T-helper 9 cell (primary cell): ENCODE results near the gene ARHGAP32.
"Not testable (repeated sequence)": the region's sequence is repeated elsewhere in the genome, so short reads cannot be mapped to it uniquely, and the experiment has no call there.

Experiments
- DNase-seq: peaks from one replicate; pipeline ENCODE4 v3.0.0-alpha.2; 2020

Gene ARHGAP32

GRCh38 chr11:129018126-129018525 lies 174.0 kb downstream of the ARHGAP32 start:
- DNase-seq, result no peak

- DNase-seq, result no peak
These were observed 178.2 kb downstream of the ARHGAP32 start for GRCh38 chr11:129013737-129014475.

GRCh38 chr11:129012880-129013279 lies 179.2 kb downstream of the ARHGAP32 start:
- DNase-seq, result no peak

GRCh38 chr11:129006161-129006560 lies 186.0 kb downstream of the ARHGAP32 start:
- DNase-seq, result no peak

DNA sequence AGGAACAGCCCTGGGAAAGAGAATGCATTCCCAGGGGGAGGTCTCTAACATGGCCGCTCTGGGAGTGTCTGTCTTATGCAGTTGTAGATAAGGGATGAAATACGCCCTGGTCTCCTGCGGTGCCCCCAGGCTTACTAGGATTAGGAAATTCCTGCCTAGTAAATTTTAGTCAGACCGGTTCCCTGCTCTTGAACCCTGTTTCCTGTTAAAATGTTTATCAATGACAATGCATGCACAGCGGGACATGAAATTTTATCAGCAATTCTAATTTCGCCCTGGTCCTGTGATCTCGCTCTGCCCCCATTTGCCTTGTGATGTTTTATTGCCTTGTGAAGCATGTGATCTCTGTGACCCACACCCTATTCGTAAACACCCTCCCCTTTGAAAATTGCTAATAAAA lies 193.0 kb downstream of the ARHGAP32 start:
- DNase-seq, result not testable (repeated sequence)

DNA sequence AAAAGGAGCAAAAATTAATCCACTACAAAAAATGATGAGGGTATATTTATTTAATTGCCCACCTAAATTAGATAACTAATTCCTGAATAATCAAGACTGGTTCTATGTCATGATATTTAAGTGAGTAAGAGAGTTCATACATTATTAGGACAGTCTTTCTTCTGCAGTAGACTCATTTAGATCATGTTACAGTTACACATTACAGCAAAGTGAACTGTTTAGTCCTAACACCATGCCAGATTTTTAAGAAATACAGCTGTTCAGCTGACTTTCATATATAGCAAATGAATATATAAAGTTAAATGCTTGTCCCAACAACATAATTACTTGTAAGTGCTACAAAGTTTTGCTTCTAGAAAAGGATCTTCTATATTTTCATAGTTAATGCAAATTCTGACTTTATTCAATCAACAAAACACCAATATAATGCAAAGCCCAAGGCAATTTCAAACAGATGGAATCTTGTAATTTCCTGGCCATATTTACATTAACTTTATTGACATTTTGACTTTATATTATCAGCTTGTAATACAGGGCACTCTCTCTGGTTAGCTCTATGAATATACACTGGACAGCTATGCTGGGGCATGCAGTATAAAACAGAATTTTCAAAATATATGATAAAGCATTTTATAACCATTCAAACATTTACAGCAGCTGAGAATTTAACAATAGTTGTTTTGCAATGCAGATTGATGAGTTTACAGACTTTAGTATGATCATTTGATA lies 203.7 kb downstream of the ARHGAP32 start:
- no peak for DNase-seq

DNA sequence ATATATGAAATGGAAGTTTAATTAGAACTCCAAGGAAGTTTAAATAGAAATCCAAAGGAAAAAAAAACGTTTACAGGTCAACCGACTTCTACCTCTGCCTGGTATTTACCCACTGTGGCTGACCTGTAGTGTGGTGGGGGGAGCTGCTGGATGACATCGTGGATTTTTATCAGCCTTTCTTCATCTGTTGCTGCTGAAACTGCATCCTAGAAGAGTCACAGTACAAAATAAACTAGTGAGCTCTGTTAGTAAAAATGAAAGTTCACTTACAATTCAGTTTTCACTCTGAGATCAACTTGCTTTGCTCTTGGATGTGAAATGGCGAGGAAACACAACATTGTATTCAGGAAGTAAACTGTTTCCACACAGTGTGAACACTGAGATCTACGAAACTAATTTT lies 206.2 kb downstream of the ARHGAP32 start:
- no peak for DNase-seq

DNA sequence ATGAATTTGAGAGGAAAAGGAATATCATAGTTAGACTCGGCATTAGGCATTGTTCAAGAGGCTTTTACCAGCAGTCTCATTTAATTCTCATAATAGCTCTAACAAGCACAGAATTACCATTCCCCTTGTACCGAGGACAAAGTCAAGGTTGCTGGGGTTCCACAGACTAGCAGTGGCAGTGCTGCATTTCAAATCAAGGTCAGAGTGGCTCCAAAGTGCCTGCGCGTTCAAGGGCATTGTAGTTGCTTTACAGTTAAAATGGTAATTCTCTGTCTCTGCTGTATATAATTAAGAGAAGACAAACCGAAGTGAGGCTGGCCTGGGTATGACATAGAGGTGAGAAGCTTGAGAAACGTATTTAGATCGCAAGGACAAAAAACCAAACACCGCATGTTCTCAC lies 209.1 kb downstream of the ARHGAP32 start:
- no peak for DNase-seq

DNA sequence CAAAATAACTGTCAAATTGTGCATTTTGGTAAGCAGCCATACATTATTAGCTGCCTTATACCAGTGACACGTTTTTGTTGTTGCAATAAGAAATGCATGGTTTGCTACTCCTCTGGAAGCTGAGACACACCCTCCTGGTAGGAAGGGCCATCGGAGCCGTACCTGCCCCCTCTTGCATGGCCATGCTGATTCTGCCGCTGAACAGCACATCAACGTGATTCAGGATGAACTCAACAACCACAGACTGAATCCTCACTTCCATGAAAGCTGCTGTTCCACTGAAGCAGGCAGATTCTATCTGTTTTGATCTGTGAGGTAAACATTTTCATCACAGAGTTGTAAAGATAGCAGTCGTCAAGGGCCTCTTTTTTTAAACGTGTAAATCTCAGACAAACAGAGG lies 210.9 kb downstream of the ARHGAP32 start:
- no peak for DNase-seq

- DNase-seq, result no peak
These were observed 221.4 kb downstream of the ARHGAP32 start for GRCh38 chr11:128970598-128971190.

- no peak for DNase-seq
These were observed 223.2 kb downstream of the ARHGAP32 start for GRCh38 chr11:128968916-128969315.

DNA sequence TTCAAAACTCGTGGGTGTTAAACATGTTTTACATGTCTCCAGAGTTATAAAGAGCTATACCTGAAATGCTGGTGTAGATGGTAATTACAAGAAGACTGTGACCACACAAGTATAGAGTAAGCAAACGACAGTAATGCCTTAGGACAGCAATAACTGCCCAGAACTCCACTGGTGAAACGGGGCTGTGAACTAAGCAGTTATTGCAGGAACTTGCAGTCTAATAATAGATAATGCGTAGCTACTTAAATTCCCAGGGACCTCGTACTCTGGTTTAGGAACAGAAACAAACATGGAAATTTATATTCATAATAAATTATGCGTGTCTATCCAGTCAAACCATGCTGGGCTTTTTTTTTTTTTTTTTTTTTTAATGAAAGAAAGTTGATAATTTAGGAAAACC lies 224.5 kb downstream of the ARHGAP32 start:
- no peak for DNase-seq

DNA sequence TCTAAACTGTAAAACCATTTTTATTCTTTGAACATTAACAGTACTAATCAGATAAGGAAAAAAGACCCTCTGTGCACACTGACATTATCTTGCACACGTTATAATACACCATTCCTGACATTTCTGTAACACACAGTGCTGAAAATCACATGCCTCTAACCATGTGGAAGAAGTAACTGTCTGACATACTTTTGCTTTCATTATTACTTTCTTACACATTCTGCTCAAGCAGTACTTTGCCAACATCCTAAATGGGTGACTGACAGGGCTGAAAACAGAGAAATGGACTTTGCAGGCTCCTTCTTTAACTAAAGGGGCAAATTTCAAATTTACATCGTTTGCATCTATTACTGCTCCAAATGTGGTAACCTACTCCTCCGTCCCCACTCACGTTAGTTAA lies 226.6 kb downstream of the ARHGAP32 start:
- DNase-seq, result no peak

- DNase-seq, result no peak
These were observed 227.6 kb downstream of the ARHGAP32 start for GRCh38 chr11:128964463-128964930.

DNA sequence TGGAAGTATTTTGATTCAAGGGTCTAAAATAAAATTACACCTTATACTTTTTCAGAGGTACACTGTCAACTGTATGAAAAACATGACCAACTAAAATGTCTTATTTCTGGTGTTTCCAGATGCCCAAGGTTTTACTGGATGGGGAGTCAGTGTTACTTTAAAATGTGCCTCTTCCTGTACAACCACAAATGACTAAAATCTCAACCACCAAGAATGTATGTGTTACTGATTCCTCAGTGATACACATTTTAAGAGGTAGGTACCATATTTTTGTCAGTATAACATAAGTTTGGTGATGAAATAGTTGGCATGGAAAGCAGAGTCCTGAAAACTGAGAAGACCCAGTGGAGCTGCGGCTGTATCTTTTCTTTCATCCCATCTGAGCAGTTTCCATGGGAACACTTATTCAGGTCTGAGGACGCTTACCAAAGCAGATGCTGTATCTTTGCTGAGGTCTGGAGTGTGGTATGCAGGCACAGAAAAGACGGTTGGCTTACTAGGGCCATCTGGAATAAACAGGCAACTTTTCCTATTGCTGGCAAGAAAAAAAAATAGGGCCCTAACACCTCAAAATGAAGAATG lies 228.3 kb downstream of the ARHGAP32 start:
- no peak for DNase-seq

- no peak for DNase-seq
These were observed 229.2 kb downstream of the ARHGAP32 start for GRCh38 chr11:128962896-128963295.

DNA sequence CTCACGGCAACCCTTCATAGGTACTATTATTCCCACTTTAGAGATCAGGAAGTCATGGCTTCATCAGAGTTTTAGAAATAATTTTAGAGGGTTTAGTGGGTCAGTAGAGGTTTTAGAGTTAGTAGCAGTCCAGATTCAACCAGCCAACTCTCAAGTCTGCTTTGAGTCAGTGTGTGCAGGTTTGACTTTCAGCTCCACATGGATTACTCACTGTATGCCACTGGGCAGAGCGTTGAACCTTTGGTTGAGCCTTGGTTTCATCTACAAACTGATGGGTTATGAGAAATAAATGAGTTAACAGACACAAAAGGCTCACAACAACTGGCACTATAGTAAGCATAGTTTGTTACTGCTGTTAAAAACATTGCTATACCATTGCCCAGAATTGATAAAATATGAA lies 230.5 kb downstream of the ARHGAP32 start:
- no peak for DNase-seq

DNA sequence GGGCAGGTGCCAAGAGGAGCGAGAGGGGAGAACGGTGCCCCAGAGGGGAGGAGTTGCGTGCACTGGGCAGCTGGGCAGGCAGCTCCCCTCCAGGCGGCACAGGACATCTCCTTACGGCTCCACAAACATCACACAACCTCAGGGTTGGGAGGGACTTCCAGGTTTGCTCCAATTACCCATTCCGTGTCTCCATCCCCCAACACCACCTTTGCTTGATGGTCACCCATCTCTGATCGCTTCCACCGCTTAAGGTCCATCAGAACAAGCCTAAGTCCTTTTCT lies 235.0 kb downstream of the ARHGAP32 start:
- no peak for DNase-seq

DNA sequence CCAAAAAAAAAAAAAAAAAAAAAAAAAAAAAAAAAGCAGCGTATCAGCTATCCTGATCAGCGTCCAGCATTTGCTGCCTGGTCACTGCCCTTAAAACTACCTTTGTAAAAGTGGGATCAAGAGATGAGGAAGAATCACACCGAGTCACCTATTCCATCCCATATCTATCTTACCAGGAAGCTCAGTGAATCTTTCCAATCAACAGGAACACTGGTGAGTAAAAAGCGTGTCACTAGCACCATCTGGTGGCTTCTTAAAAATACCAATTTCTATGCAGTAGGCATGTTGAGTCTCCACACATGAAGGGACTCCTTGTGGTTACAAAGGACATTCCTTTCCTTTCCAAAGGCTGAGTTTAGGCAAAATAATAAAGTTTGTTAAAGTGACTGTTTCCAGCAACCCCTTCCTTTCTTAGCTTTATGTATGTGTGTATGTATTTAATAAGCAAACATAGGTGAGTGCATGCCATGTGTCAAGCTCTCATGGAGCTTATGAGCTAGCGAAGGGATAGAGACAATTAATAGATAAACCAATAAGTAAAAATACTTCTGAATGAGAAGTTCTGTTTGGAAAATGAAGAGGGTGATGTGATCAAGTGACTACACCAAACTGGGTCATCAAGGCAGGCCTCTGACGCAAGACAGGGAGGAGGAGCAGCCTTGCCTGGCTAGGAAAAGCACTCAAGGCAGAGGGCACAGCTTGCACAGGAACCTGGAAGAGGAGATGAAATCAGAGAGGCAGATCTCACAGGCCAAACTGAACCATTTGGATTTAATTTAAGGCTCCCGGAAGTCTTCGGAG lies 235.5 kb downstream of the ARHGAP32 start:
- DNase-seq, result no peak

- no peak for DNase-seq
These were observed 236.5 kb downstream of the ARHGAP32 start for GRCh38 chr11:128955636-128956035.

DNA sequence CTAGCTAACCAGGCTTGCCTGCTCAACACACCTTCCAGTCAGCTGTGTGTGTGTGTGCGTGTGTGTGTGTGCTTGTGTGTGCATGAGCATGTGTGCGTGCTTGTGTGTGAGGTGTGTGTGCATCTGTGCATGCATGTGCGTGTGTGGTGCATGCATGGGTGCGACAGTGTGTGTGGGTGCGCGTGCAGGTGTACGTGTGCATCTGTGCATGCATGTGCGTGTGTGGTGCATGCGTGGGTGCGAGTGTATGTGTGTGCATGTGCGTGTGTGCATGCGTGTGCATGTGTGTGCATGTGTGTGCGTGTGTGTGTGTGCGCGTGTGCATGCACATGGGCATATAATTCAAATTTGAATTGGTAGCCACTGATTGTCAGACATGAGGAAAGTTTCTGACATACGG lies 239.0 kb downstream of the ARHGAP32 start:
- DNase-seq, result no peak

GRCh38 chr11:128949791-128950454 lies 242.2 kb downstream of the ARHGAP32 start:
- no peak for DNase-seq
